HG02870 (cell line): ENCODE data around the gene CTPS1.
A peak's percentile ranks its signal among the peaks of the same experiment; 100 is the strongest.

Source experiments
- ATAC-seq: cut with Tn5 transposase; IDR thresholded peaks from one replicate; pipeline ENCODE4 v1.9.1; 2021; ENCODE audit warnings: mild to moderate bottlenecking, moderate library complexity; ENCODE audit not compliant: unreplicated experiment

CTPS1 gene

DNA sequence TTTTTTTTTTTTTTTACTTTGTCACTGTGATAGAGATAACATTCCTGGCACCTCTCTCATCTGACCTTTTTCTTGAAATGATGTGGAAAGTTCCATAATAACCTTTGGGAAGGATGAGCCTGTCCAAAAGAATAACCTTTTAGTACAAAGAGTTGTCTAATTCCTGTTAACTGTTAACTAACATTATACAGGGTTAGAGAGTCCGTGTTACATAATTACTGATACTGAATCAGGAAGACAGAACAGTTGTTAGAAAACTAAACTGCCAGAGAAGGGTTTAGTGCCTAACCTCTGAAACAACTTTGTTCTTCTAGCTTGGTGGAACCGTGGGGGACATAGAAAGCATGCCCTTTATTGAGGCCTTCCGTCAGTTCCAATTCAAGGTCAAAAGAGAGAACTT, 8.8 kb downstream of the CTPS1 start:
- no peak for ATAC-seq

- ATAC-seq = no peak
These were observed 9.6 kb downstream of the CTPS1 start for GRCh38 chr1:40989066-40989465.

GRCh38 chr1:40997096-40997495, 17.6 kb downstream of the CTPS1 start:
- no peak for ATAC-seq

DNA sequence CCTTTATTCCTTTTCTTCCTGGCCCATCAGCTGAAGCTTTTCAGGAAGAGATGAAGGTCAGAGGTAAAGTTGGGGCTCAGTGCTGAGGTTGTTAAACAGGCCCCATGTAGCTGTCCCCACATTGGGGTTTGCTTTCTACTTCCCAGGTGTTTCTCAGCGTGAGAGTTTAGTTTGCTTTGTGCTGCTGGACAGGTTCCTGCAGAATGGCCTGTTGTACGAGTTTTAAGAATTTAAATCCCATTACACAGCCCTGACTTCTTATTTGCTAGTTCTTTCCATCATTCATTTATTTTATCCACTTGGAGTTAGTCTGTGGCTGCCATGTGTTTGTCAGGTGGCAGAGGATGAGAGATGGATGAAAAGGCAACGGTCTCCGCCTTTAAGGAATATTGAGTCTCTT, 19.2 kb downstream of the CTPS1 start:
- no peak for ATAC-seq

DNA sequence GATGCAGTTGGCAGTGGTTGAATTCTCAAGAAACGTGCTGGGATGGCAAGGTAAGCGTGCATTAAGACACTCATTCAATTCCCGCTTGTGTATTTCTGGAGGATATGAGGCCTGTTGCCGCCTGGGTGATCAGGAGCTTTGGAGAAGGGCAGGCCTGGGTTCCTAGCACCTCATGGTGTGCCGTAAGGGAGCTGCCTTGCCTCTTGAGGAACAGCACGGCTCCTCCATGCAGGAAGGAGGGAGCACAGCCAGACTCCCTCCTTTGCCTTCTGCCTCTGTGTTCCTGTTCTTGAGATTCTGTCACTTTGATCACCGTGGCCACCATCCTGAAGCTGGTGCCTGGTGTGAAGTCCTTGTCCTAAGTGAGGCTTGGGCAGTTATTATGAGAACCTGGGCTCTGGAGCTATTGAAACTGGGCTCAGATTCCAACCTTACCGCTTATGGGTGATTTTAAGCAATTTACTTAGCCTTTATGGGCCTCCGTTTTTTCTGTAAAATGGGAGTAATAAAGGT, 23.7 kb downstream of the CTPS1 start:
- no peak for ATAC-seq

- ATAC-seq = peak; percentile 97
These were observed 24.2 kb downstream of the CTPS1 start for GRCh38 chr1:41003640-41004220.

- no peak for ATAC-seq
These were observed 26.4 kb downstream of the CTPS1 start for GRCh38 chr1:41005876-41006275.

DNA sequence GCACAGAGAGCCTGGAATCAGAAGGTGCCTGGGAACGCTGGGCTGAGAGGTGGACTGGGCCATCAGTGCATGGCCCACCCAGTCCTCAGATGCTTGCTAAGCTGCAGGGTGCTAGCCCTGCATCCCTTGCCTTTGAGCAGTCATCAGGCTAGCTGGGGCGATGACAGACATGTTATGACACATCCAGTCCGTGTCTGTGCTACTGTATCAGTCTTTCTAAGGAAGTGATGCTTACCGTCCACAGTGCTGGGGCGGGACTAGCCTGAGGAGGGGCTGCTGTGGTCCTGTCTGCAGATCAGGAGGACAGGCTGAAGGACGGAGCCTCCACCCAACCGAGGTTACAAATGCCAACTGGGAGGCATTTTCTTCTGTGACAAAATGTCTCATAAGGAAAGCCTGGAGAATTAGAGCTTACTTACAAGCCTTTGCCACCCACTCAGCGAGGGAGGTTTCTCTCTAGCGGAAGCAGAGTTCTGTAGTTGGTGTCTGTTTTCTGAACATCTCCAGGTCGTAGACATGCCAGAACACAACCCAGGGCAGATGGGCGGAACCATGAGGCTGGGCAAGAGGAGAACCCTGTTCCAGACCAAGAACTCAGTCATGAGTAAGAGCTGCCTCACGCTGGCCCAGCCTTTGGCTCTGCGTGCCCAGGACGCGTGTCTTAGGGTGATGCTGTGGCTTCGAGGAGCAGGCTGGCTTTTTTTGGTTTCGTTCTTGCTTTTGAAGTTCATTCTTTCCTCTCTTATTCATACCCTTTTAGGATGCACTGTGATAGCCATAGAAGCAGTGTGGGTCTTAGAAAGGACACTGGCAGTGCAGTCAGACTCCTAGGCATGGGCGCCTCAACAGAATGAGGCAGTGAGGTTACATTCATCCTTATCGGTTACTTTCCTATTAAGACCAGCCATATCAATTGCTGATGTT, 27.7 kb downstream of the CTPS1 start:
- no peak for ATAC-seq

- no peak for ATAC-seq
These were observed 30.0 kb downstream of the CTPS1 start for GRCh38 chr1:41009466-41009865.

GRCh38 chr1:41010345-41010744, 30.8 kb downstream of the CTPS1 start:
- ATAC-seq = no peak

DNA sequence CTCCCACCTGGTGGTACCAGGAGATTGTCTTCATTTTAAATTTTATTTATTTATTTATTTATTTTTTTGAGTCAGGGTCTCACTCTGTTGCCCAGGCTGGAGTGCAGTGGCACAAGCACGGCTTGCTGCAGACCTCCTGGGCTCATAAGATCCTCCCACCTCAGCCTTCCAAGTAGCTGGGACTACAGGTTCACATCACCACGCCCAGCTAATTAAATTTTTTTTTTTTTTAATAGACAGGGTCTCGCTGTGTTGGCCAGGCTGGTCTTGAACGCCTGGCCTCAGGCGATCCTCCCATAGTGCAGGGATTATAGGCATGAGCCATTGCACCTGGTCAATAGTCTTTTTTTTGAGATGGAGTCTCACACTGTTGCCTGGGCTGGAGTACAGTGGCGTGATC, 33.5 kb downstream of the CTPS1 start:
- no peak for ATAC-seq

DNA sequence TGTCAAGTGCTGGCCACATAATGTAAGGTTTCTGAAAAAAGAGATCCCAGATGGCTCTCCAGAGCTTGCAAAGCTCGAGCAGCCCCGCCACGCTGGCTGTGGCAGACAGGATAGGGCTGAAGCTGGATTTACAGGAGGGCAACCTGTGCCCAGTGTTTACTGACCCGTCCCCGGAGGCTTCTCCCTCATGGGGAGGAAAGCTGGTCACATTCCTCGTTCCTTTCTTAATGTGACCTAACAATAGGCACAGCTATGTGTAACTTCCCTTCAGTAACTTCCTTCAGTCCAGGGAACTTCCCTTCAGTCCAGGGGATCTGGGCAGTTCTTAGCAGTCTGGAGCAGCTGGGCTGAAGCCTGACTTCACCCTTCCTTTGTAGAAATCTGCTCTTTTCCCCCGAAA, 34.3 kb downstream of the CTPS1 start:
- ATAC-seq = no peak

DNA sequence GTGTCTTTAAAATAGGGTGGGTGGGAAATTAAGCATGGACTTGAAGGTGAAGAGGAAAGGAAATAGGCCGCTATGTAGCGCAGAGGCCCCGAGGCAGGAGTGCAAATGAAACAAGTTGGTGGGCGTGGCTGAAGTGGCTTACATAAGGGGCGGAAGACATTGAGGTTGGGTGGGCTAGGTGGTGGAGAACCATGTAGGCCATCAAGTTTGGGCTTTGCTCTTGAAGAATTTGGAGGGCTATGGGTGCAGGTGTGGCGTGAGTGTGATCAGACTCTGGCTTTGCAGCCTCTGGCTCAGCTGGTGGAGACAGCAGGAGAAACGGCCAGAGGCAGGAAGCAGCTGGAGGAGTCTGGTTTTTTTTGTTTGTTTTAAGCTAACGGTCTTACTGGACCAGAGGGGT, 35.4 kb downstream of the CTPS1 start:
- no peak for ATAC-seq

DNA sequence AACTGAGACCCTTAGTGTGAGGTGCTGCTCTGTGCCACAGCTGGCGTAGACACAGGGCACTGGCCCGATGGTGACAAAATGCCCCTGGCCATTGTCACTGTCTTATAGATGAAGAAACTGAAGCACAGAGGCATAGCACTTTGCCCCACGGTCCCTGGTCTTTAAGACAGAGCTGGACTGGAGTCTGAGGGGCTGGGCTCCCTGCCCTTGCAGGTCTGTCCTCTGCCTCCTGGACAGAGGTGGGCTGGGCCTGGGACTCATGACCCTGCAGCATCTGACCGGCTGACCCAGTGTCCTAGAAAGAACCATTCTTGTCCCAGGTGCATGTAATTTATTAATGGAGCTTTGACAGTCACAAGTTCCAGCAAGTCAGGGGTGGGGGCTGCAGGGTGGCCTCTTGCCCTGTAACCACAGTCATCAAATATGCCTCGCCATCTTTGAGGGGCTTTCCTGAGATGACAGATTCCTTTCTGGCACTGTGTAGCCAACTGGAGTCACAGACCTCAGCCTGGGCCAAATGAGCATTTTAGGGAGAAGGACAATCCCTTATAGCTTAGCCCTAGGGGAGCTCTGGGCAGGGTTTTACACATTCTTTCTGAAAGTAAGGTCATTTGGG, 35.9 kb downstream of the CTPS1 start:
- no peak for ATAC-seq

DNA sequence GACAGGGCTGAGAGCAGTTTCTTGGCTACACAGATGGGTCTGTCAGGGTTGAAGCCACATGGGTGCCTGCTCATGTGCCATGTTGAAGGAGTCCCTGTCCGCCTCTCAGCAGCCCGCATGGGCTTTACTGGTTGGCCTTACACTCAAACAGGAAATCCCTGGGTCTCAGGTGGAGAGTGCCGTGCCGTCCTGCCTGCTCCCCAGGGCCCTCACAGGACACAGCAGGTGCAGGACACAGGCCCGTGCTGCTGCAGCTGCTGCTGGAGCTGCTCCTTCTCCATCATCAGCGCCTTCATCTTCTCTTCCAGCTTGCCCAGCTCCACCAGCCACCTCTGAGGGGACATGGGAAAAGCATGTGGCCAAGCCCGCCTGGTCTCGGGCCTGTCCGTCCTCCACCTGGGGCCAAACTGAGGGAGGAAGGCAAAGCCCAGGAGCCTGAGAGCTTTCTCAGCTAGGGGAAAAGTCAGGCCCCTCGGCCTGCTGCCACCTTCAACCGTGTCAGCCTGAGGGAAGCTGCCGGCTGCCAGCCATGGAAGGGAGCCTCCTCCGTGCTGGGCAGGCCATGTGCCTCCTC, 36.5 kb downstream of the CTPS1 start:
- no peak for ATAC-seq

- ATAC-seq = no peak
These were observed 37.9 kb downstream of the CTPS1 start for GRCh38 chr1:41017141-41018017.

DNA sequence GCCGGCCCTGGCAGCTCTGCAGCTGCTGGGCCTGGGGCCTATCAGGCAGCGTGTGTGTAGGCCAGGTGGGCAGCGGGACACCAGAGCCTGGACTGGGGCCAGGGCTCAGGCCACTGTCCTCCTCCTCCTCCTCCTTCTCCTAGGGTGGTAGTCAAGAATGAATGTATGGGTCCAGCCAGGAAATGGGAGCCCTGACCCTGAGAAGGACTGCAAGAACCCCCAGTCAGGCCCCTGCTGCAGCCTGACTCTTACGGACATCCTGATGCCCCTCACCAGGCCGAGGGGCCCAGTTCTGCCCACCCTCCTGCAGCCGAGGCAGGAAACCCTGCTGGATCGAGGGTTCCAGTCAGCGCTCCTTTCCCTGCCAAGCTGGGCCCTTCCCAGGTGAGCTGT, 38.5 kb downstream of the CTPS1 start:
- no peak for ATAC-seq

DNA sequence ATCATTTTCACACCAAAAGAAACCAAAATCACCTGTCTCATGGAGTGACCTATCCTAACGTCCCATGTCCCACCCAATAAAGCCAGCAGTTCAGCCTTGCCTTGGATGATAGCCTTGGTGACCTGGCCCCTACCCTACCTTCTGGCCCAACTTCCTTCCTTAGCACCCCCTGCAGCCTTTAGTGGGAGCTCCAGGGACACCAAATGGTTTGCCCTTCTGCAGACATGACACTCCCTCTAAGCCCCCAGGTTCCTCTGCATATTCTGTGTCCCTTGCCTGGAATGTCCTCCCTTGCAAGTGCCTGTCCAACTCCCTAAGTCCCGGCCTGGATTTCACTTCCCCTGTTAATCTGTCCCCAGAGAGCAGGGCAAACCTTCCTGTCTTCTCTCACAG, 39.9 kb downstream of the CTPS1 start:
- no peak for ATAC-seq

- no peak for ATAC-seq
These were observed 40.6 kb downstream of the CTPS1 start for GRCh38 chr1:41020109-41020576.

DNA sequence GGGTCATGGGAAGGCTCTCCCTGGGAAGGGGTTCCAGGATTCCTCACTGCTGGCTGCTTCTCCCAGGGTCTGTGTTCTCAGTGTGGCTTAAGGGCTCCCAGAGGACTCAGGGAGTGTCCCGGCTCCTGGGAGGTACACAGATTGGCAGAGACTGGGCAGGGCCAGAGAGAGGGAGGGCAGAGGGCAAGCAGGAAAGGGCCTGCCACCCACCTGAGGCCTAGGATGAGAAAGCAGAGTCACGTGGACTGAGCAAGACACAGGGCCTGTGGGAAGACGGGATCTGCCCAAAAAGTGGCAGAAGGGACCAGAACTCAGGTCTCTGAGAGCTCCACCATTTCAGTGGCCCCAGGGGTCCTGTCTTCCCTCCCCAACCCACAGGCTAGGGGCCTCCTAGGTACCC, 41.2 kb downstream of the CTPS1 start:
- no peak for ATAC-seq
